ENCODE results near the gene APOBEC4.

The APOBEC4 gene

DNA sequence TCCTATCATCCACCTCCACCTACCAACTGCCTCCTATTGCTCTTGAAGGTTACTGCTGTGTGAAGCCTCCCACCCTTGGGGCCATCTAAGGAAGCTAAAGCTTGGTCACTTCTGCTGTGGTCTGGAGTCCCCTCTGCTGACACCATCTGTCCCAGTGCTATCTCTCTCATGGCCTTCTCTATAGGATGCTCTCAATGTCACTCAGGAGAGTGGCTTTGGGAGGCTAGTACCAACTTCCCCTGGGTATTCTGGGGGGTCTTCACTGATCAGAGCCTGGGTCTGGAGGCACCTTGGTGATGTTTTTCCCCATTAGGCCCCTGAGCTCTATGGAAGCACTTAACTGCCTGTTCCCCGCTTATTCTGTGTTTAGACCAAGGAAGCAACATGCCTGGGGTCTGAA lies 50.6 kb downstream of the APOBEC4 start:
- no peak for DNase-seq (ENCODE audit: low spot score)

DNA sequence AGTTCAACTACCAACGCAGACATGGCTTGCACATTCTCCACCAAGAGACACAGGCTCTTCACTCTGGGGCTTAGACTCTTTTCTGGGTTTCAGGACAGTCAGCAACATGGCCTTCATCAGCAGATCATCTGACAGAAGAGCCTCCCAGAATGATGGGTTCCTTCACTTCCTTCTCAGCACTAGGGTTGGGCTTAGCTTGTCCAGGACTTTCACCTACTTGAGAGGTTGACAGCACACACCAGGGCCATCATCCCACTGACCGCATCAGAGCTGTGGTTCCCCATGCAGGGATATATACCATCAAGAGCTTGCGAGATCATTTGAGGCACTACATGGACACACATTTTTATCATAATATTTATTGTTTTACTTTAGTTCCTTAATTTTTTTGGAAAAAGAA lies 52.5 kb downstream of the APOBEC4 start:
- no peak for DNase-seq (ENCODE audit: low spot score)

DNA sequence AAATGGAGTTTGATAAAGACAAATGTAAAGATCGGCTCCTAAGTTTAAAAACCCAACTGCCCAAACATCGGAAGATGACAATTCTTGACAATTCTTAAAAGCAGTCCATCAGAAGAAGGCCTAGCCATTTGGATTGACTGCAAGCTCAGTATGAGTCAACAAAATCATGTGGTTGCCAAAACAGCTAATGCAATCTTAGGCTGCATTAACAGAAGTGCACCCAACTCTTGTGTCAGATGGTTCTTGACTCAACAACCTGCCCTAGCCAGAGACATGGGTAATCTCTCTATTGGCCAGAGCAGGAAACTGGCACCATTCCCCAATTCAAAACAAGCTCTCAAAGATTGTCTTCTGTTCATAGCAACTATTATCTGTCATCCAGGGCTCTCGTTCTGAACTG lies 53.0 kb downstream of the APOBEC4 start:
- DNase-seq (ENCODE audit: low spot score): peak; percentile 56

DNA sequence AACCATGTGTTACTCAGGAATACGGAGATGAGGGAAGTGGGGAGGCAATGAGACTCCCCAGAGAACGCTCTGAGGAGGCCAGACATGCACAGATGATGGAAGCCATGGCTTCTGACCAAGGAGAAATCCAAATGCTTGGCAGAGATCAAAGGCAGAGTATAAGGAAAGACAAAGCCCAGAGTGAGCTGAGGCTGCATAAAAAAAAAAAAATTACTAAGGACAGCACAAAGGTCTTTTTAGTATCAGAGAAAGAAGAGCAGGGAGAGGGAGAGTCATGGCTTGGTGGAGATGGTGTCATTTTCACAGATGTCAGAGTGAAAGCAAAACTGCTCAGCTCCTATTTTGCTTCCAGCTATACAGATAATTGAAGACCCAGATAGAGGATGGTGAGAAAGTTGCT lies 54.7 kb downstream of the APOBEC4 start:
- no peak for DNase-seq (ENCODE audit: low spot score)

DNA sequence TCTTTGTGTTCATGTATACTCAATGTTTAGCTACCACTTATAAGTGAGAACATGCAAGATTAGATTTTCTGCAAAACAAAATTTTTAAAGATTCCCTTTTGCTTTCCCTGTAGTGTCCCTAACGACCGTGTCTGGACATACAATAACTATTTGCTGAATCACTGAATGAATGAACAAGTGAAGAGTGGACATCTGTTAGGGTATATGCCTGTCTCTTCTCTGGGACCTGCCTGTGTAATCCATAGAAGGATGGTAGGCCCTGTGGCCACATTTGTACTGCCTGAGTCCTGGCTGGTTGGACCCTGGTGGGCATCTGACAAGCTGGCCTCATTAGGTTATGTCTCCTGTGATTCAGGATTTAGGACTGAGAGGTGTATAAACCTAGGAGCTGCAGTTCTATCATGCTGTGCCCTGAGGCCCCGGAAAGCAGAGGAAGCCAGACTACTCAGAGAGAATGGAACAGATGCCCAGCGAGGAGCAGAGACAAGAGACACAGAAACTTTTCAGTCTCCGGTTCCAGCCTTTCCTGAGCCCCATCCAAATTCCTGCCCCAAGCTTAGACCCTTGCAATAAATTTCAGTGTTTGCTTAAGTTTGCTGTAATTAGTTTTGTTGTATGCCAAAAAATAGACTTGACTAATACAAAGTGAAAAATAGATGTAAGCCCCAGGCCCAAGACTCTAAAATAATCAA lies 55.3 kb downstream of the APOBEC4 start:
- DNase-seq (ENCODE audit: low spot score): peak; percentile 15

DNA sequence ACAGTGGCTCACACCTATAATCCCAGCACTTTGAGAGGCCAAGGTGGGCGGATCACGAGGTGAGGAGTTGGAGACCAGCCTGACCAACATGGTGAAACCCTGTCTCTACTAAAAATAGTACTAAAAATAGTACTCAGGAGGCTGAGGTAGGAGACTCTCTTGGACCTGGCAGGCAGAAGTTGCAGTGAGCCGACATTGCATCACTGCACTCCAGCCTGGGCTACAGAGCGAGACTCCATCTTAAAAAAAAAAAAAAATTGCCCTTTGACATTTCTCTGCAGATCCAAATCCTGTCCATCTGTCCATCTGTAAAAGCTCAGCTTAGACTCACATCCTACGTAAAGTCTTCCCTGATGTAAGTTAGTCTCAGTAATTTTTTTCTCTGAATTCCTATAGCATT lies 56.6 kb downstream of the APOBEC4 start:
- no peak for DNase-seq (ENCODE audit: low spot score)
